Measurements from ENCODE around the gene PPP2R5D. TPM values are rescaled to one million over a fixed set of nuclear protein-coding genes. Genes with fewer than 3 reads are reported as not detected.

PPP2R5D gene
- total and polyA plus RNA-seq, 2 of the 8 experiments (the other 6 are each of a cell fraction or from before 2014, with no cell fraction given): 52.1 to 55.7 TPM

- H3K4me3 ChIP-seq (ENCODE audit: extremely low read depth in 1 of 4, insufficient read depth in 2 of 4, low read depth in 3 of 4, low read length in 4 of 4): no peak overlapping the region
- ChIA-PET POLR2A (ENCODE audit: partially characterized antibody) (interaction anchor here (0.9 to 5.9 kb wide), 3 partner anchors 7 to 82 kb away, joined by 3 to 29 read pairs (median 11); partner anchors contain the start of genes CUL7, PEX6 and PPP2R5D), CTCF (ENCODE audit: partially characterized antibody) (interaction anchor here (0.5 to 4.2 kb wide), 7 partner anchors 8 to 1124 kb away, joined by 3 to 11 read pairs (median 3); no protein-coding TSS in a partner anchor)
- H4K5ac ChIP-seq (ENCODE audit: insufficient read length, low read depth, low read length): no peak overlapping the region
- no peak overlapping the region for H4K91ac ChIP-seq (replicated peaks; ENCODE audit: insufficient read length, low read length)
- 0 out of 2 replicates have a peak overlapping the region, but pooled peaks have one; percentile 35 for H2BK5ac ChIP-seq (ENCODE audit: low read depth, low read length)
- H2BK20ac ChIP-seq (ENCODE audit: low read length): no peak overlapping the region
- H3K23me2 ChIP-seq (ENCODE audit: low read depth, low read length): no peaks in the 10 kb centered on the region
- no peak overlapping the region for H2BK15ac ChIP-seq (ENCODE audit: low read length)
- H3K14ac ChIP-seq (ENCODE audit: insufficient read length): no peak overlapping the region
- H2AK5ac ChIP-seq (ENCODE audit: low read depth, low read length): no peak overlapping the region
- H3K27ac ChIP-seq (ENCODE audit: low read depth, low read length): no peak overlapping the region
- H2AFZ ChIP-seq (ENCODE audit: low read length): no peak overlapping the region
- no peaks in the 10 kb centered on the region; a peak in 1 of 8 replicates for H3K36me3 ChIP-seq (ENCODE audit: control insufficient read depth in 2 of 4, insufficient read depth in 4 of 4, low read length in 3 of 4)
- no peak overlapping the region for H3K4ac ChIP-seq (replicated peaks; ENCODE audit: insufficient read length, low read depth, low read length)
- no peaks in the 10 kb centered on the region for H3K79me2 ChIP-seq (ENCODE audit: control insufficient read depth in 1 of 2, insufficient read depth in 2 of 2, low read length in 2 of 2)
- H3K56ac ChIP-seq (replicated peaks; ENCODE audit: insufficient read length, low read depth, low read length): no peak overlapping the region
- H3K27me3 ChIP-seq (replicated peaks in 1 of 4; ENCODE audit: control insufficient read depth in 3 of 4, extremely low read depth in 1 of 4, insufficient read depth in 3 of 4, low read length in 3 of 4): no peaks in the 10 kb centered on the region
- WGBS, 2 experiments (ENCODE audit: extremely low coverage in 1 of 2, insufficient coverage in 1 of 2, insufficient read length in 1 of 2, insufficient replicate concordance in 2 of 2, low coverage in 1 of 2, low lambda C conversion rate in 2 of 2, missing lambda C conversion rate in 1 of 2): 85% methylated on average over 3 of the region's 3 CpGs; no CpG with 5 or more reads in 1 of the 2 experiments
- H3K18ac ChIP-seq (ENCODE audit: extremely low read depth, low read length): no peak overlapping the region
- H3K79me1 ChIP-seq (ENCODE audit: low read depth, low read length): no peaks in the 10 kb centered on the region; the same call in none of the 2 replicates
- no peak overlapping the region for H3K4me2 ChIP-seq (ENCODE audit: insufficient read depth in 1 of 2, low read depth in 2 of 2, low read length in 2 of 2)
- no peak overlapping the region for H3K9ac ChIP-seq (replicated peaks in 1 of 4; ENCODE audit: extremely low read depth in 1 of 4, low read depth in 3 of 4, low read length in 3 of 4)
- H2BK120ac ChIP-seq (replicated peaks; ENCODE audit: low read depth, low read length): no peak overlapping the region
- no peak for FAIRE-seq
- H3K9me3 ChIP-seq (ENCODE audit: insufficient read depth in 2 of 2, low read depth in 1 of 2, low read length in 1 of 2): no peaks in the 10 kb centered on the region
- 0 out of 2 replicates have a peak overlapping the region, but pooled peaks have one; percentile 11 for H2BK12ac ChIP-seq (ENCODE audit: low read depth, low read length)
- no peak for DNase-seq (ENCODE audit: low read depth in 1 of 2, low spot score in 2 of 2)
- no peak overlapping the region for H4K8ac ChIP-seq (ENCODE audit: extremely low read depth, insufficient read depth, low read length)
- H4K20me1 ChIP-seq (replicated peaks in 1 of 2; ENCODE audit: control insufficient read depth in 1 of 2, insufficient read depth in 2 of 2, low read length in 2 of 2): no peaks in the 10 kb centered on the region
- no peaks in the 10 kb centered on the region for H3K4me1 ChIP-seq (replicated peaks in 1 of 4; ENCODE audit: control insufficient read depth in 3 of 4, insufficient read depth in 4 of 4, low read length in 3 of 4)
- no peak overlapping the region for H3K23ac ChIP-seq (ENCODE audit: insufficient read length)
- TF ChIP-seq YY1 (IDR thresholded peaks at IDR 0.05; ENCODE audit: low read depth, low read length): no peak
- no peak for TF ChIP-seq MAFK (IDR thresholded peaks at IDR 0.05; ENCODE audit: low read depth, low read length)
- TF ChIP-seq SAP30 (IDR thresholded peaks at IDR 0.05; ENCODE audit: insufficient read depth, insufficient replicate concordance, low read length): no peak
- no peak for TF ChIP-seq CEBPB (IDR thresholded peaks at IDR 0.05; ENCODE audit: low read depth, low read length)
- no peak for TF ChIP-seq CTBP2 (IDR thresholded peaks at IDR 0.05; ENCODE audit: borderline replicate concordance, insufficient read depth, insufficient read length, low read length)
- no peak for TF ChIP-seq CTCF (IDR thresholded peaks at IDR 0.05; ENCODE audit: control extremely low read depth in 1 of 3, insufficient read depth in 1 of 3, low read depth in 1 of 3, low read length in 3 of 3)
These were observed 12.5 kb upstream of the PPP2R5D start for GRCh38 chr6:42971746-42972327.

Measured in H1 (cell line).